Neural progenitor cell (in vitro differentiated cells): Measurements from ENCODE around the gene ZC3H15. TPM values are rescaled to one million over a fixed set of nuclear protein-coding genes. Genes with fewer than 3 reads are reported as not detected.

Experiments
- DNase-seq: peaks from one replicate; pipeline ENCODE4 v3.0.0-alpha.2; 2016; ENCODE audit warnings: low spot score
- H2AFZ ChIP-seq: fragments of 200-600 bp; sonication (generic); replicated peaks from 2 replicates; pipeline ENCODE4 v1.6.1; 2016; ENCODE audit warnings: antibody characterized with exemption
- H3F3A ChIP-seq: fragments of 200-600 bp; sonication (generic); 2 replicates; pipeline ENCODE4 v1.6.1; 2016; ENCODE audit warnings: antibody characterized with exemption, low read depth
- H3K27ac ChIP-seq: fragments of 200-600 bp; sonication (generic); 2 replicates; pipeline ENCODE4 v1.5.1; 2016; ENCODE audit warnings: mild to moderate bottlenecking
- H3K27me3 ChIP-seq: fragments of 200-600 bp; sonication (generic); 2 replicates; pipeline ENCODE4 v1.6.1; 2016; ENCODE audit warnings: mild to moderate bottlenecking, moderate library complexity
- H3K36me3 ChIP-seq: fragments of 200-600 bp; sonication (generic); 2 replicates; pipeline ENCODE4 v1.5.1; 2016
- H3K4me1 ChIP-seq: fragments of 200-600 bp; sonication (generic); 2 replicates; pipeline ENCODE4 v1.6.1; 2016; ENCODE audit warnings: mixed run types
- H3K4me2 ChIP-seq: fragments of 200-600 bp; sonication (generic); 2 replicates; pipeline ENCODE4 v1.6.1; 2016
- H3K4me3 ChIP-seq: fragments of 200-600 bp; sonication (generic); 2 replicates; pipeline ENCODE4 v1.5.1; 2016
- H3K79me2 ChIP-seq: fragments of 200-600 bp; sonication (generic); 2 replicates; pipeline ENCODE4 v1.6.1; 2016; ENCODE audit warnings: low read depth
- H3K9ac ChIP-seq: fragments of 200-600 bp; sonication (generic); 2 replicates; pipeline ENCODE4 v1.6.1; 2016
- H3K9me3 ChIP-seq: fragments of 200-600 bp; sonication (generic); 2 replicates; pipeline ENCODE4 v1.5.1; 2016; ENCODE audit warnings: low read depth
- H4K20me1 ChIP-seq: fragments of 200-600 bp; sonication (generic); 2 replicates; pipeline ENCODE4 v1.6.1; 2016; ENCODE audit warnings: low read depth
- H3K27ac Mint-ChIP-seq: 3 replicates; pipeline ENCODE4 v1.8.0; 2021; ENCODE audit warnings: mixed read lengths
- H3K27me3 Mint-ChIP-seq: 2 replicates; pipeline ENCODE4 v1.8.0; 2022; ENCODE audit warnings: low read depth, mild to moderate bottlenecking, inconsistent platforms, moderate library complexity, mixed read lengths; ENCODE audit not compliant: insufficient read depth
- H3K36me3 Mint-ChIP-seq: 3 replicates; pipeline ENCODE4 v1.8.0; 2021; ENCODE audit warnings: mixed read lengths
- H3K4me1 Mint-ChIP-seq: 3 replicates; pipeline ENCODE4 v1.8.0; 2021; ENCODE audit warnings: mixed read lengths
- H3K4me3 Mint-ChIP-seq: 3 replicates; pipeline ENCODE4 v1.8.0; 2021; ENCODE audit warnings: mild to moderate bottlenecking, moderate library complexity, mixed read lengths
- H3K9me3 Mint-ChIP-seq: 3 replicates; pipeline ENCODE4 v1.8.0; 2020; ENCODE audit warnings: mixed read lengths
- CTCF ChIP-seq: fragments of 200-600 bp; sonication (generic); IDR thresholded peaks from 2 replicates; pipeline ENCODE4 v1.5.1; 2017; ENCODE audit warnings: antibody characterized with exemption, mild to moderate bottlenecking
- EZH2 ChIP-seq: fragments of 200-600 bp; sonication (generic); IDR thresholded peaks from 2 replicates; pipeline ENCODE4 v1.6.1; 2017; ENCODE audit warnings: antibody characterized with exemption, mild to moderate bottlenecking, moderate library complexity
- EZH2phosphoT487 ChIP-seq: fragments of 200-600 bp; sonication (generic); IDR thresholded peaks from 2 replicates; pipeline ENCODE4 v1.6.1; 2017; ENCODE audit warnings: antibody characterized with exemption
- total RNA-seq: library from RNA; depleted of rRNA; stranded (reverse); fragments of >200 nt; gene quantifications from 2 replicates; pipeline ENCODE4 v1.2.3, GENCODE V29; 2015; ENCODE audit warnings: low replicate concordance

Gene ZC3H15
- total RNA-seq, 1 donor from 2014 or later = 88.6 TPM

- Mint-ChIP-seq H3K9me3 (no peaks in the 10 kb centered on the region), H3K36me3 (no peaks in the 10 kb centered on the region), H3K4me3 (no peak overlapping the region), H3K4me1 (no peaks in the 10 kb centered on the region), H3K27me3 (no peaks in the 10 kb centered on the region), H3K27ac (no peak overlapping the region)
- no peak overlapping the region for H3K9ac ChIP-seq
- no peaks in the 10 kb centered on the region for H3K9me3 ChIP-seq
- no peaks in the 10 kb centered on the region for H3K79me2 ChIP-seq
- H3K4me3 ChIP-seq = no peak overlapping the region
- H3K27me3 ChIP-seq = no peaks in the 10 kb centered on the region
- H3K4me1 ChIP-seq = no peaks in the 10 kb centered on the region
- no peak for TF ChIP-seq CTCF
- TF ChIP-seq EZH2 = no peak
- TF ChIP-seq EZH2phosphoT487 = no peak
- no peaks in the 10 kb centered on the region for H3K36me3 ChIP-seq
- H3F3A ChIP-seq = no peaks in the 10 kb centered on the region
- H2AFZ ChIP-seq = no peak overlapping the region
- H4K20me1 ChIP-seq = no peaks in the 10 kb centered on the region
- H3K4me2 ChIP-seq = no peak overlapping the region
- H3K27ac ChIP-seq = no peak overlapping the region
- no peak for DNase-seq
Measured at GRCh38 chr2:186554850-186555671, 69.0 kb downstream of the ZC3H15 start.

- Mint-ChIP-seq H3K27me3 (no peaks in the 10 kb centered on the region), H3K9me3 (peaks cover 5% of the 10 kb centered on the region), H3K27ac (no peak overlapping the region), H3K36me3 (peaks cover 5% of the 10 kb centered on the region), H3K4me1 (no peaks in the 10 kb centered on the region), H3K4me3 (no peak overlapping the region)
- no peak overlapping the region for H3K27ac ChIP-seq
- H3K79me2 ChIP-seq = no peaks in the 10 kb centered on the region
- TF ChIP-seq EZH2 = no peak
- no peak for TF ChIP-seq CTCF
- no peak for TF ChIP-seq EZH2phosphoT487
- no peaks in the 10 kb centered on the region for H4K20me1 ChIP-seq
- no peak overlapping the region for H3K4me3 ChIP-seq
- H3K9ac ChIP-seq = no peak overlapping the region
- no peak overlapping the region for H3K4me2 ChIP-seq
- H3K9me3 ChIP-seq = no peaks in the 10 kb centered on the region
- no peak for DNase-seq
- no peaks in the 10 kb centered on the region for H3K27me3 ChIP-seq
- H3K36me3 ChIP-seq = no peaks in the 10 kb centered on the region
- H3K4me1 ChIP-seq = no peaks in the 10 kb centered on the region
- H3F3A ChIP-seq = no peaks in the 10 kb centered on the region
- H2AFZ ChIP-seq = no peak overlapping the region
Measured at GRCh38 chr2:186558512-186559276, 72.6 kb downstream of the ZC3H15 start.

Other genes with a start within 250 kb of the ZC3H15 start
- gene ITGAV, start 103.8 kb downstream of the ZC3H15 start, total RNA-seq = 58.7 and 72.8 TPM in 2 replicates
- gene FAM171B, start 207.8 kb downstream of the ZC3H15 start, total RNA-seq = 17.2 and 28.4 TPM in 2 replicates